Fibroblast of lung (primary cell): ENCODE results near the gene ULK2. TPM values are rescaled to one million over a fixed set of nuclear protein-coding genes. Genes with fewer than 3 reads are reported as not detected.

Experiments
- DNase-seq, 2 donors: peaks; one replicate each; pipeline versions ENCODE4 v3.0.0 to v3.0.0-alpha.2; 2010; ENCODE audit warnings: low read depth in 2 of 2
- H2AFZ ChIP-seq: 2 replicates; pipeline ENCODE4 v1.5.1; 2012; ENCODE audit warnings: low read length, control low read depth, inconsistent platforms
- H3K27ac ChIP-seq: 2 replicates; pipeline ENCODE4 v1.5.1; 2011; ENCODE audit warnings: low read length, control low read depth; ENCODE audit not compliant: insufficient read depth
- H3K27me3 ChIP-seq: 2 replicates; pipeline ENCODE4 v1.5.1; 2011; ENCODE audit warnings: mild to moderate bottlenecking, low read length; ENCODE audit not compliant: control insufficient read depth, insufficient read depth
- H3K36me3 ChIP-seq: 2 replicates; pipeline ENCODE4 v1.5.1; 2011; ENCODE audit warnings: low read length; ENCODE audit not compliant: control insufficient read depth, insufficient read depth
- H3K4me1 ChIP-seq: 2 replicates; pipeline ENCODE4 v1.5.1; 2011; ENCODE audit warnings: low read length; ENCODE audit not compliant: control insufficient read depth, insufficient read depth; ENCODE audit errors: extremely low read depth
- H3K4me2 ChIP-seq: 2 replicates; pipeline ENCODE4 v1.5.1; 2011; ENCODE audit warnings: low read length, control low read depth; ENCODE audit not compliant: insufficient read depth; ENCODE audit errors: extremely low read depth
- H3K4me3 ChIP-seq, 4 experiments: fragments of 200-600 bp in 1 of 4; sonication (generic) in 1 of 4; replicated peaks in 1 of 4; 2 replicates each; pipeline ENCODE4 v1.5.1; 2011 to 2016; ENCODE audit warnings: low read length in 4 of 4, low read depth in 3 of 4, mild to moderate bottlenecking in 3 of 4, control low read depth in 2 of 4, inconsistent platforms in 1 of 4, mixed read lengths in 1 of 4; ENCODE audit not compliant: insufficient read depth in 1 of 4; ENCODE audit errors: control extremely low read depth in 1 of 4
- H3K79me2 ChIP-seq: 2 replicates; pipeline ENCODE4 v1.5.1; 2012; ENCODE audit warnings: mild to moderate bottlenecking, low read length, inconsistent platforms; ENCODE audit not compliant: control insufficient read depth, insufficient read depth
- H3K9ac ChIP-seq: 2 replicates; pipeline ENCODE4 v1.5.1; 2011; ENCODE audit warnings: mild to moderate bottlenecking, low read length, control low read depth; ENCODE audit not compliant: insufficient read depth
- H3K9me3 ChIP-seq: 2 replicates; pipeline ENCODE4 v1.5.1; 2012; ENCODE audit warnings: low read depth, low read length; ENCODE audit not compliant: control insufficient read depth, insufficient read depth
- H4K20me1 ChIP-seq: 2 replicates; pipeline ENCODE4 v1.5.1; 2011; ENCODE audit warnings: low read length; ENCODE audit not compliant: control insufficient read depth, insufficient read depth; ENCODE audit errors: extremely low read depth
- CTCF ChIP-seq, 2 donors: IDR thresholded peaks in 1 of 2; conservative IDR thresholded peaks in 1 of 2; 1 replicate in 1 of 2; 2 replicates in 1 of 2; pipeline ENCODE4 v1.5.1; 2011 to 2012; ENCODE audit warnings: low read length in 2 of 2, control low read depth in 1 of 2, inconsistent platforms in 1 of 2, low read depth in 1 of 2, mild to moderate bottlenecking in 1 of 2
- EZH2 ChIP-seq: IDR thresholded peaks from 2 replicates; pipeline ENCODE4 v1.5.1; 2012; ENCODE audit warnings: low read length, control low read depth, mild to moderate bottlenecking; ENCODE audit errors: missing control alignments
- polyA plus RNA-seq, 2 donors: library from polyadenylated mRNA; depleted of rRNA in 1 of 2; stranded (reverse) in 1 of 2; unstranded in 1 of 2; fragments of >200 nt; gene quantifications; 2 replicates each; pipeline ENCODE4 v1.2.1, GENCODE V29; 2011 to 2012; ENCODE audit warnings: missing spikeins in 1 of 2
- total RNA-seq: library from RNA; depleted of rRNA; stranded (reverse); fragments of >200 nt; gene quantifications from 2 replicates; pipeline ENCODE4 v1.2.1, GENCODE V29; 2014

ULK2 gene
- total and polyA plus RNA-seq, 2 donors (not counting 1 experiment from before 2014, with no cell fraction given), result 20.0 to 46.1 TPM

DNA sequence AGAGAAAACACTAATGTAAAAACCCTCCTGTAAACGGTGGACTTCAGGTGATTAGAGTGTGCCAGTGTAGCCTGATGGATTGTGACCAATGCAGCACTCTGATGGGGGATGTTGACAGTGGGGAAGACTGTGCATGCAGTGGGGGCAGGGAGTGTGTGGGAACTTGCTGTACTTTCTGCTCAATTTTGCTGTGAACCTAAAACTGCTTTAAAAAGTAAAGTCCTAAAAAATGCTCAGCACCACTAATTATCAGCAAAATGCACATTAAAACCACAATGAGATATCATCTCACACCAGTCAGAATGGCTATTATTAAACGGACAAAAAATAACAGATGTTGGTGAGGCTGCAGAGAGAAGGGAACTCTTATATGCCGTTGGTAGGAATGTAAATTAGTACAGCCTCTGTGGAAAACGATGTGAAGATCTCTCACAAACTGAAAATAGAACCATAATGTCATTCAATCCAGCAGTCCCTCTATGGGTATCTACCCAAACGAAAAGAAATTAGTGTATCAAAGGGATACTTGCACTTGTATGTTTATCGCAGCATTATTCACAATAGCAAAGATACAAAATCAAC, 9.7 kb upstream of the ULK2 start:
- TF ChIP-seq CTCF (conservative IDR thresholded peaks at IDR 0.05 in 1 of 2, IDR thresholded peaks at IDR 0.05 in 1 of 2; ENCODE audit: low read depth in 1 of 2, low read length in 2 of 2), result no peak
- TF ChIP-seq EZH2, result no peak
- Histone ChIP-seq H3K27me3 (peaks cover 14% of the 10 kb centered on the region), H3K36me3 (no peaks in the 10 kb centered on the region), H3K4me1 (no peaks in the 10 kb centered on the region), H3K9ac (no peak overlapping the region), H3K4me3 (no peak overlapping the region), H3K27ac (no peak overlapping the region), H2AFZ (no peak overlapping the region), H3K4me2 (no peak overlapping the region), H3K9me3 (no peaks in the 10 kb centered on the region), H3K79me2 (no peaks in the 10 kb centered on the region), H4K20me1 (no peaks in the 10 kb centered on the region)
- DNase-seq, result no peak

- DNase-seq, result no peak
- Histone ChIP-seq H3K36me3 (no peaks in the 10 kb centered on the region), H4K20me1 (no peaks in the 10 kb centered on the region), H3K79me2 (no peaks in the 10 kb centered on the region), H3K4me1 (no peaks in the 10 kb centered on the region), H3K9ac (no peak overlapping the region), H3K9me3 (no peaks in the 10 kb centered on the region), H2AFZ (no peak overlapping the region), H3K4me3 (no peak overlapping the region), H3K27me3 (peaks cover 14% of the 10 kb centered on the region), H3K4me2 (no peak overlapping the region), H3K27ac (no peak overlapping the region)
- TF ChIP-seq CTCF (conservative IDR thresholded peaks at IDR 0.05 in 1 of 2, IDR thresholded peaks at IDR 0.05 in 1 of 2; ENCODE audit: low read depth in 1 of 2, low read length in 2 of 2), result no peak
- no peak for TF ChIP-seq EZH2
Measured at GRCh38 chr17:19876529-19877161, 8.9 kb upstream of the ULK2 start.

DNA sequence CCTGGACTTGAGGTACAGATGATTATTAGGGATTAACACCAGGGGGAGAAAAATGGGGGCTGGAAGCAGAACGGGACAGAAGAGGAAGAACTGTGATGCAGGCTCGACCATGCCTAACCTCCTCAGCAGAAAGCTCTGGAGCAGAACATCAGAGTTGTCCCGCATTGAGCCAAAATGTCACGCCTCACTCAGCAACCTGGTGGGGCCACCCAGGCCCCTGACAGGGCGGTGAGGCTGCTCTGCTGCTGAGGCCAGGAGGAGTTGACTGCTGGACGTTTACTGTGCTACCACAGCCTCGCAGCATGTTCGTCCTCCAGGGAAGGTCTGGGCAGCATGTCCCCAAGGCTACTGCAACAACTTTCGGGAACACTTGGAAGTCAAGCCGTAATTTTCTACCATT, 6.5 kb upstream of the ULK2 start:
- TF ChIP-seq EZH2 (no peak), CTCF (conservative IDR thresholded peaks at IDR 0.05 in 1 of 2, IDR thresholded peaks at IDR 0.05 in 1 of 2; ENCODE audit: low read depth in 1 of 2, low read length in 2 of 2) (no peak)
- Histone ChIP-seq H3K4me3 (no peak overlapping the region), H3K4me1 (no peaks in the 10 kb centered on the region), H3K4me2 (no peak overlapping the region), H3K9me3 (no peaks in the 10 kb centered on the region), H3K27ac (no peak overlapping the region), H3K27me3 (peaks cover 14% of the 10 kb centered on the region), H2AFZ (no peak overlapping the region), H3K9ac (no peak overlapping the region), H3K79me2 (no peaks in the 10 kb centered on the region), H3K36me3 (no peaks in the 10 kb centered on the region), H4K20me1 (no peaks in the 10 kb centered on the region)
- DNase-seq, result no peak
